Liver (tissue), 3 donors: ENCODE measurements around the gene MAPKAPK2.

ENCODE experiments used
- EGR1 ChIP-seq, 2 donors: IDR thresholded peaks; 2 replicates each; pipeline ENCODE4 v1.6.1; 2016 to 2018; ENCODE audit warnings: antibody characterized with exemption in 2 of 2, low read depth in 2 of 2
- NR2F2 ChIP-seq: IDR thresholded peaks from 2 replicates; pipeline ENCODE4 v1.6.1; 2016; ENCODE audit warnings: antibody characterized with exemption
- RXRA ChIP-seq, 2 donors: IDR thresholded peaks; 2 replicates each; pipeline ENCODE4 v1.6.1; 2017 to 2018; ENCODE audit warnings: antibody characterized with exemption in 2 of 2, mild to moderate bottlenecking in 1 of 2
- YY1 ChIP-seq: IDR thresholded peaks from 2 replicates; pipeline ENCODE4 v1.6.1; 2016; ENCODE audit warnings: antibody characterized with exemption, mild to moderate bottlenecking
- ZBTB33 ChIP-seq: IDR thresholded peaks from 2 replicates; pipeline ENCODE4 v1.6.1; 2016; ENCODE audit warnings: antibody characterized with exemption
- TF ChIP-seq, protein P1 (sequence below): fragments of 150-350 bp; IDR thresholded peaks from 2 replicates; pipeline ENCODE4 v1.5.1; 2017; ENCODE audit warnings: improper control_type of control experiment, low read depth, low read length; ENCODE audit not compliant: missing input control
- donor health status: healthy.
- donor health status: healthy.

GRCh38 chr1:206708058-206708457 is 23.4 kb downstream of the MAPKAPK2 start:
- TF ChIP-seq, protein P1, sequence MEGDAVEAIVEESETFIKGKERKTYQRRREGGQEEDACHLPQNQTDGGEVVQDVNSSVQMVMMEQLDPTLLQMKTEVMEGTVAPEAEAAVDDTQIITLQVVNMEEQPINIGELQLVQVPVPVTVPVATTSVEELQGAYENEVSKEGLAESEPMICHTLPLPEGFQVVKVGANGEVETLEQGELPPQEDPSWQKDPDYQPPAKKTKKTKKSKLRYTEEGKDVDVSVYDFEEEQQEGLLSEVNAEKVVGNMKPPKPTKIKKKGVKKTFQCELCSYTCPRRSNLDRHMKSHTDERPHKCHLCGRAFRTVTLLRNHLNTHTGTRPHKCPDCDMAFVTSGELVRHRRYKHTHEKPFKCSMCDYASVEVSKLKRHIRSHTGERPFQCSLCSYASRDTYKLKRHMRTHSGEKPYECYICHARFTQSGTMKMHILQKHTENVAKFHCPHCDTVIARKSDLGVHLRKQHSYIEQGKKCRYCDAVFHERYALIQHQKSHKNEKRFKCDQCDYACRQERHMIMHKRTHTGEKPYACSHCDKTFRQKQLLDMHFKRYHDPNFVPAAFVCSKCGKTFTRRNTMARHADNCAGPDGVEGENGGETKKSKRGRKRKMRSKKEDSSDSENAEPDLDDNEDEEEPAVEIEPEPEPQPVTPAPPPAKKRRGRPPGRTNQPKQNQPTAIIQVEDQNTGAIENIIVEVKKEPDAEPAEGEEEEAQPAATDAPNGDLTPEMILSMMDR, result no peak
- TF ChIP-seq YY1 (no peak), NR2F2 (no peak), ZBTB33 (no peak), RXRA (IDR thresholded peaks at IDR 0.05) (peak; percentile 36 to 47), EGR1 (IDR thresholded peaks at IDR 0.05; ENCODE audit: low read depth in 2 of 2) (no peak)
